ENCODE measurements around the gene SLC8A3. TPM values are rescaled to one million over a fixed set of nuclear protein-coding genes. Genes with fewer than 3 reads are reported as not detected.

SLC8A3 gene
- total and polyA plus RNA-seq, 2 donors (not counting 3 experiments of a cell fraction or from before 2014, with no cell fraction given): not detected

DNA sequence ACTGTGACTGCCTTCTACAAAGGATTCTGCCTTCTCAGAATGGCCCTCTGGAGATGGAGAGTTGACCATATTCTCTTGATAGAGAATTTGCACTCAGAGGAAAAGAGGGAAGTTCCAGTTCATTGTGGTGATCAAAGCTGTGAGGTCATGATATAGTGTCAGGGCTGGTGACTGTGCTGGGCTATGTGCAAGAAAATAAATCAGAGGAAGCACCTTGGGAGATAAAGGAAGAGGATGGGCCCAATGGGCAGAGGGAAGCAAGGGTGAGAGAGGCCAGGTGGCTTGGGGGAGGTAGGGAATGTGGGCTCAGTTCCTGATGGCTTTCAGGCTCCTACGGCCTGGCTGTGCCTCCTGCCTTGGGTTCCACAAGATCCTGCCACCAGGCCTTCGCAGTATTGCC lies 145.8 kb downstream of the SLC8A3 start:
- Histone ChIP-seq H3K27me3 (ENCODE audit: control insufficient read depth in 2 of 2, insufficient read depth in 2 of 2, low read length in 2 of 2) (peaks cover 0 to 4% of the 10 kb centered on the region in 2 experiments), H3K4me2 (ENCODE audit: insufficient read depth, low read length) (no peak overlapping the region), H3K4me1 (ENCODE audit: control insufficient read depth, extremely low read depth, insufficient read depth, low read length) (no peaks in the 10 kb centered on the region), H3K9me3 (replicated peaks; ENCODE audit: control insufficient read depth, insufficient read depth, low read length) (no peaks in the 10 kb centered on the region), H3K27ac (ENCODE audit: insufficient read depth, low read depth, low read length) (no peak overlapping the region), H2AFZ (ENCODE audit: low read depth, low read length) (no peak overlapping the region), H3K9ac (replicated peaks; ENCODE audit: extremely low read depth, insufficient read depth, low read length) (no peak overlapping the region), H3K4me3 (replicated peaks in 1 of 3; ENCODE audit: insufficient read depth in 1 of 3, low read depth in 1 of 3, low read length in 3 of 3) (no peak overlapping the region), H3K9me1 (replicated peaks; ENCODE audit: control insufficient read depth, extremely low read depth, insufficient read depth, low read length) (no peaks in the 10 kb centered on the region), H4K20me1 (replicated peaks; ENCODE audit: control insufficient read depth, extremely low read depth, insufficient read depth, low read length) (no peaks in the 10 kb centered on the region), H3K79me2 (ENCODE audit: control insufficient read depth, insufficient read depth, low read length) (no peaks in the 10 kb centered on the region), H3K36me3 (ENCODE audit: control insufficient read depth in 2 of 2, extremely low read depth in 1 of 2, insufficient read depth in 2 of 2, low read length in 2 of 2) (no peaks in the 10 kb centered on the region)
- no peak for DNase-seq (ENCODE audit: low read depth, low spot score)
- dilution Hi-C loops (cut with MboI; ENCODE audit: extremely low pct_ligation_motif_present, low sequenced_read_pairs): no loop called here
- intact Hi-C loops (cut with micrococcal nuclease): no loop called here
- BruUV-seq (replicated peaks): no TSS peak
- TF ChIP-seq, protein P1, sequence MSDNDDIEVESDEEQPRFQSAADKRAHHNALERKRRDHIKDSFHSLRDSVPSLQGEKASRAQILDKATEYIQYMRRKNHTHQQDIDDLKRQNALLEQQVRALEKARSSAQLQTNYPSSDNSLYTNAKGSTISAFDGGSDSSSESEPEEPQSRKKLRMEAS (IDR thresholded peaks at IDR 0.05; ENCODE audit: insufficient read depth, insufficient read length): no peak
- TF ChIP-seq MYC (IDR thresholded peaks at IDR 0.05; ENCODE audit: low read depth, low read length): no peak
- TF ChIP-seq GATA2 (IDR thresholded peaks at IDR 0.05; ENCODE audit: insufficient read depth, insufficient read length, low read depth, low read length): no peak
- TF ChIP-seq, protein P2, sequence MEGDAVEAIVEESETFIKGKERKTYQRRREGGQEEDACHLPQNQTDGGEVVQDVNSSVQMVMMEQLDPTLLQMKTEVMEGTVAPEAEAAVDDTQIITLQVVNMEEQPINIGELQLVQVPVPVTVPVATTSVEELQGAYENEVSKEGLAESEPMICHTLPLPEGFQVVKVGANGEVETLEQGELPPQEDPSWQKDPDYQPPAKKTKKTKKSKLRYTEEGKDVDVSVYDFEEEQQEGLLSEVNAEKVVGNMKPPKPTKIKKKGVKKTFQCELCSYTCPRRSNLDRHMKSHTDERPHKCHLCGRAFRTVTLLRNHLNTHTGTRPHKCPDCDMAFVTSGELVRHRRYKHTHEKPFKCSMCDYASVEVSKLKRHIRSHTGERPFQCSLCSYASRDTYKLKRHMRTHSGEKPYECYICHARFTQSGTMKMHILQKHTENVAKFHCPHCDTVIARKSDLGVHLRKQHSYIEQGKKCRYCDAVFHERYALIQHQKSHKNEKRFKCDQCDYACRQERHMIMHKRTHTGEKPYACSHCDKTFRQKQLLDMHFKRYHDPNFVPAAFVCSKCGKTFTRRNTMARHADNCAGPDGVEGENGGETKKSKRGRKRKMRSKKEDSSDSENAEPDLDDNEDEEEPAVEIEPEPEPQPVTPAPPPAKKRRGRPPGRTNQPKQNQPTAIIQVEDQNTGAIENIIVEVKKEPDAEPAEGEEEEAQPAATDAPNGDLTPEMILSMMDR (IDR thresholded peaks at IDR 0.05; ENCODE audit: extremely low read depth in 1 of 2, insufficient read depth in 1 of 2, low read depth in 1 of 2, low read length in 2 of 2): no peak
- no peak for TF ChIP-seq POLR2A (IDR thresholded peaks at IDR 0.05; ENCODE audit: low read depth, low read length)
- no peak for TF ChIP-seq JUN (IDR thresholded peaks at IDR 0.05; ENCODE audit: borderline replicate concordance, insufficient read depth, insufficient read length, low read depth)
- TF ChIP-seq POLR2AphosphoS5 (IDR thresholded peaks at IDR 0.05; ENCODE audit: insufficient read depth, low read depth, low read length): no peak
- TF ChIP-seq FOS (IDR thresholded peaks at IDR 0.05; ENCODE audit: borderline replicate concordance, insufficient read depth, low read length): no peak
- no peak for FAIRE-seq
- CTCF ChIA-PET: no interaction called here
- POLR2A ChIA-PET: no interaction called here

Measured in endothelial cell of umbilical vein (primary cell).